ENCODE data around the gene VSTM4.

Gene VSTM4

GRCh38 chr10:49011756-49012155 is 103.6 kb downstream of the VSTM4 start:
- no peak overlapping the region for H3K4me3 ChIP-seq (ENCODE audit: low read depth in 1 of 2, low read length in 2 of 2)
- H3K4me1 ChIP-seq (ENCODE audit: control insufficient read depth in 1 of 2, insufficient read depth in 2 of 2, low read length in 2 of 2), result no peaks in the 10 kb centered on the region
- no peaks in the 10 kb centered on the region for H3K27me3 ChIP-seq (ENCODE audit: control insufficient read depth in 1 of 2, insufficient read depth in 2 of 2, low read length in 2 of 2)
- no peak overlapping the region for H3K9ac ChIP-seq (ENCODE audit: low read depth in 1 of 2, low read length in 2 of 2)
- H3K9me3 ChIP-seq (ENCODE audit: control insufficient read depth in 1 of 2, low read length in 2 of 2), result no peaks in the 10 kb centered on the region
- H3K36me3 ChIP-seq (ENCODE audit: control insufficient read depth in 1 of 2, insufficient read depth in 2 of 2, low read length in 2 of 2), result no peaks in the 10 kb centered on the region
- H3K27ac ChIP-seq (ENCODE audit: low read depth, low read length), result no peak overlapping the region

DNA sequence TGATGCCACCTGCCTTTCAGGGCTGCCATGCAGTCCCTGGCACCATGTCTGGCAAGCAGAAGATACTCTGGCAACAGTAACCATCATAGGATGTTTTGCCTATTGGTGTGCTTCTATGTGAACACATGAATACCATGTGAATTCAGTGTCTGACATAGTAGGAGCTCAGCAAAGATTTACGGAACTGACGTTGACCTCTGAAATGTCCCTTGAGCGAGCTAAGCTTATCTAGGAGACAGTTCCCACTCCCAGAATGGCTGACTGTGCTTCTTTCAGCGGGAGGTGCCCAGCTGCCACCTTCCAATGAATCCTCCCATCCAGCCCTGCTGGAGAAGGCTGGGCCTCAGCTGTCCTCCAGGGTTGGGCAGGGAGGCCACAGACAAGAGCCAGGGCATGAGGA is 104.5 kb downstream of the VSTM4 start:
- no peaks in the 10 kb centered on the region for H3K36me3 ChIP-seq (ENCODE audit: control insufficient read depth in 1 of 2, insufficient read depth in 2 of 2, low read length in 2 of 2)
- no peak overlapping the region for H3K9ac ChIP-seq (ENCODE audit: low read depth in 1 of 2, low read length in 2 of 2)
- H3K4me3 ChIP-seq (ENCODE audit: low read depth in 1 of 2, low read length in 2 of 2), result no peak overlapping the region
- H3K4me1 ChIP-seq (ENCODE audit: control insufficient read depth in 1 of 2, insufficient read depth in 2 of 2, low read length in 2 of 2), result no peaks in the 10 kb centered on the region
- H3K9me3 ChIP-seq (ENCODE audit: control insufficient read depth in 1 of 2, low read length in 2 of 2), result no peaks in the 10 kb centered on the region
- no peak overlapping the region for H3K27ac ChIP-seq (ENCODE audit: low read depth, low read length)
- no peaks in the 10 kb centered on the region for H3K27me3 ChIP-seq (ENCODE audit: control insufficient read depth in 1 of 2, insufficient read depth in 2 of 2, low read length in 2 of 2)

DNA sequence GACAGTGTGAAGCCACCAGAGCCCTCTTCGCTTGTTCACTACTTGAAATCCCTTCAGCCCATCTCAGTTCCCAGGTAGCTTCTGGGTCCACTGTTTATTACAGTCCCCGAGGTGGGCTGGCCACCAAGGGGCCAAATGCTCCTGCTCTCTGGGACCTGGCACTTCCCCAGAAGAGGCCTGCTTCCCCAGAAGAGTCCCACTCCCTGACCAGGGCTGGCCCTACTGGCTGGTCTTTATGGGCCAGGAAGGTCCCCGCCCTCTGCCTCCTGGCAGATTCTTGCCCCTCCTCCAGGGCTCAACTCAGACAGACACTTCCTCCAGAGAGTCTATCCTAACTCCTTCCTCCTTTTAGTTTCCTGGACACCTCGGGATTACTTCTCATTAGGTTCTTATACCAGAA is 105.0 kb downstream of the VSTM4 start:
- no peaks in the 10 kb centered on the region for H3K9me3 ChIP-seq (ENCODE audit: control insufficient read depth in 1 of 2, low read length in 2 of 2)
- no peak overlapping the region for H3K27ac ChIP-seq (ENCODE audit: low read depth, low read length)
- H3K9ac ChIP-seq (ENCODE audit: low read depth in 1 of 2, low read length in 2 of 2), result no peak overlapping the region
- no peaks in the 10 kb centered on the region for H3K27me3 ChIP-seq (ENCODE audit: control insufficient read depth in 1 of 2, insufficient read depth in 2 of 2, low read length in 2 of 2)
- no peak overlapping the region for H3K4me3 ChIP-seq (ENCODE audit: low read depth in 1 of 2, low read length in 2 of 2)
- no peaks in the 10 kb centered on the region for H3K36me3 ChIP-seq (ENCODE audit: control insufficient read depth in 1 of 2, insufficient read depth in 2 of 2, low read length in 2 of 2)
- no peaks in the 10 kb centered on the region for H3K4me1 ChIP-seq (ENCODE audit: control insufficient read depth in 1 of 2, insufficient read depth in 2 of 2, low read length in 2 of 2)

DNA sequence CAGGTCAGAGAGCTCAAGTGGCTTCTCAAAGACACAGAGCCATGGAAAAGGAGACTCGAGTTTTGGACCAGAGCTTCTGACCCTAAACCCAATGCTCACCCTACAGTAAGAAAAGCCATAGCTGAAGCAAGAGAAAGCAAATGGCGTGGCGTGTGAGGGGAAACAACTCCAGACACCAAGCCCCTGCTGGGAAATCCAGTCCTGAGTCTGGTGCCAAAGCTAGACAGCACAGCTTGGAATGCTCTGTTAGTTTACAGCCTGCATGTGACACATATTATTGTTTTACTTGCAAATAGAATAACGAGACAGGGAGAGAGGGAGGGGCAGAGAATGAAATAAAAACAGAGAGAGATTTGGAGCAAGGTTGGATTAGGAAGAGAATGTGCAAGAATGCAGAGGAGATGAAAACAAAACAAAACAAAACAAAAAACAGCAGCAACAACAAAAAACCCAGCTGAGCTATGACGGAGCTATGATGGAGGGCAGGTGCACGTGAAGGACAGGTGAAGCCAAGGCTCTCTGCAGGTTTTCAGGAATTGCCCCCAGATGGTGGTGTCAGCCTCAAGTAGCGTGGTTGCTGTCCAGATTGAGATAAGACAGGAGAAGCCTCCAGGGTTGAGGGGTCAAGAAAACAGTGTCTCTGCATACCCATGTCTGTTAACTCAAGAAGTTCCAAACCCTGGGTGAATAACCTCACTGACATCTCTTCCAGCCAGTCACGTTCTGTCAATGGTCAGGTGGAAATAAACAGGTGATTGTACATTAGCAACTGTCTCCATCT is 105.9 kb downstream of the VSTM4 start:
- Histone ChIP-seq H3K4me1 (ENCODE audit: control insufficient read depth in 1 of 2, insufficient read depth in 2 of 2, low read length in 2 of 2) (no peaks in the 10 kb centered on the region), H3K27me3 (ENCODE audit: control insufficient read depth in 1 of 2, insufficient read depth in 2 of 2, low read length in 2 of 2) (no peaks in the 10 kb centered on the region), H3K9me3 (ENCODE audit: control insufficient read depth in 1 of 2, low read length in 2 of 2) (no peaks in the 10 kb centered on the region), H3K36me3 (ENCODE audit: control insufficient read depth in 1 of 2, insufficient read depth in 2 of 2, low read length in 2 of 2) (no peaks in the 10 kb centered on the region), H3K27ac (ENCODE audit: low read depth, low read length) (no peak overlapping the region), H3K9ac (ENCODE audit: low read depth in 1 of 2, low read length in 2 of 2) (no peak overlapping the region), H3K4me3 (ENCODE audit: low read depth in 1 of 2, low read length in 2 of 2) (no peak overlapping the region)

GRCh38 chr10:49008505-49009198 is 106.7 kb downstream of the VSTM4 start:
- no peaks in the 10 kb centered on the region for H3K27me3 ChIP-seq (ENCODE audit: control insufficient read depth in 1 of 2, insufficient read depth in 2 of 2, low read length in 2 of 2)
- no peak overlapping the region for H3K9ac ChIP-seq (ENCODE audit: low read depth in 1 of 2, low read length in 2 of 2)
- no peaks in the 10 kb centered on the region for H3K4me1 ChIP-seq (ENCODE audit: control insufficient read depth in 1 of 2, insufficient read depth in 2 of 2, low read length in 2 of 2)
- no peaks in the 10 kb centered on the region for H3K9me3 ChIP-seq (ENCODE audit: control insufficient read depth in 1 of 2, low read length in 2 of 2)
- no peak overlapping the region for H3K4me3 ChIP-seq (ENCODE audit: low read depth in 1 of 2, low read length in 2 of 2)
- no peak overlapping the region for H3K27ac ChIP-seq (ENCODE audit: low read depth, low read length)
- no peaks in the 10 kb centered on the region for H3K36me3 ChIP-seq (ENCODE audit: control insufficient read depth in 1 of 2, insufficient read depth in 2 of 2, low read length in 2 of 2)

GRCh38 chr10:49008091-49008490 is 107.2 kb downstream of the VSTM4 start:
- no peaks in the 10 kb centered on the region for H3K4me1 ChIP-seq (ENCODE audit: control insufficient read depth in 1 of 2, insufficient read depth in 2 of 2, low read length in 2 of 2)

DNA sequence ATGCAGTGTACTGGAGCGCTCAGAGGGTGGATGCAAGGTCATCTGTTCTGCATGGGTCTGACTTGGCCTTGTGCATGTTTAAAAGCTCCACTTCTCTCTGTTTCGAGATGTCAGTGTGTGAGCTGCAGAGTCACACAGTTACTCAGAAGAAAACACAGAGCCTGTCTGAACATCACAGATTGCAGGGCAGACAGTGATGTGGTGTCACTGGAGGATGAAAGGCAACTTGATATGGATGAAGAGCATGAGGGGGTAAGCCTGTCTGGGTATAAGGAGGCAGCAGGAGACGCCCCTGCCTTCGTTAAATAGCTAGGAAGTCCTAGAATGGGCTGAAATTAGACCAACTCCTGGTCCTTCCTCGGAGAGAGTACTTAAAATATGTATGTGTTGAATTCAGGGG is 108.2 kb downstream of the VSTM4 start:
- H3K36me3 ChIP-seq (ENCODE audit: control insufficient read depth in 1 of 2, insufficient read depth in 2 of 2, low read length in 2 of 2), result no peaks in the 10 kb centered on the region
- H3K4me1 ChIP-seq (ENCODE audit: control insufficient read depth in 1 of 2, insufficient read depth in 2 of 2, low read length in 2 of 2), result peaks cover 1 to 4% of the 10 kb centered on the region in 2 donors
- H3K9ac ChIP-seq (ENCODE audit: low read depth in 1 of 2, low read length in 2 of 2), result no peak overlapping the region
- H3K9me3 ChIP-seq (ENCODE audit: control insufficient read depth in 1 of 2, low read length in 2 of 2), result no peaks in the 10 kb centered on the region
- H3K4me3 ChIP-seq (ENCODE audit: low read depth in 1 of 2, low read length in 2 of 2), result no peak overlapping the region
- H3K27ac ChIP-seq (ENCODE audit: low read depth, low read length), result no peak overlapping the region
- no peaks in the 10 kb centered on the region for H3K27me3 ChIP-seq (ENCODE audit: control insufficient read depth in 1 of 2, insufficient read depth in 2 of 2, low read length in 2 of 2)

More at GRCh38 chr10:49008091-49008490, 107.2 kb downstream of the VSTM4 start:
- H3K27ac ChIP-seq (ENCODE audit: low read depth, low read length), result no peak overlapping the region
- H3K4me3 ChIP-seq (ENCODE audit: low read depth in 1 of 2, low read length in 2 of 2), result no peak overlapping the region
- no peaks in the 10 kb centered on the region for H3K9me3 ChIP-seq (ENCODE audit: control insufficient read depth in 1 of 2, low read length in 2 of 2)
- no peaks in the 10 kb centered on the region for H3K27me3 ChIP-seq (ENCODE audit: control insufficient read depth in 1 of 2, insufficient read depth in 2 of 2, low read length in 2 of 2)
- no peaks in the 10 kb centered on the region for H3K36me3 ChIP-seq (ENCODE audit: control insufficient read depth in 1 of 2, insufficient read depth in 2 of 2, low read length in 2 of 2)
- H3K9ac ChIP-seq (ENCODE audit: low read depth in 1 of 2, low read length in 2 of 2), result no peak overlapping the region

- no peak overlapping the region for H3K9ac ChIP-seq (ENCODE audit: low read depth in 1 of 2, low read length in 2 of 2)
- no peak overlapping the region for H3K4me3 ChIP-seq (ENCODE audit: low read depth in 1 of 2, low read length in 2 of 2)
- no peaks in the 10 kb centered on the region for H3K36me3 ChIP-seq (ENCODE audit: control insufficient read depth in 1 of 2, insufficient read depth in 2 of 2, low read length in 2 of 2)
- H3K27ac ChIP-seq (ENCODE audit: low read depth, low read length), result no peak overlapping the region
- H3K27me3 ChIP-seq (ENCODE audit: control insufficient read depth in 1 of 2, insufficient read depth in 2 of 2, low read length in 2 of 2), result no peaks in the 10 kb centered on the region
- H3K4me1 ChIP-seq (ENCODE audit: control insufficient read depth in 1 of 2, insufficient read depth in 2 of 2, low read length in 2 of 2), result peaks cover 14 to 18% of the 10 kb centered on the region in 2 donors
- H3K9me3 ChIP-seq (ENCODE audit: control insufficient read depth in 1 of 2, low read length in 2 of 2), result no peaks in the 10 kb centered on the region
Measured at GRCh38 chr10:49005270-49005669, 110.1 kb downstream of the VSTM4 start.

GRCh38 chr10:49001870-49002672 is 113.3 kb downstream of the VSTM4 start:
- Histone ChIP-seq H3K4me3 (ENCODE audit: low read depth in 1 of 2, low read length in 2 of 2) (no peak overlapping the region), H3K9me3 (ENCODE audit: control insufficient read depth in 1 of 2, low read length in 2 of 2) (no peaks in the 10 kb centered on the region), H3K4me1 (ENCODE audit: control insufficient read depth in 1 of 2, insufficient read depth in 2 of 2, low read length in 2 of 2) (peaks cover 32 to 36% of the 10 kb centered on the region in 2 donors), H3K27me3 (ENCODE audit: control insufficient read depth in 1 of 2, insufficient read depth in 2 of 2, low read length in 2 of 2) (no peaks in the 10 kb centered on the region), H3K9ac (ENCODE audit: low read depth in 1 of 2, low read length in 2 of 2) (no peak overlapping the region), H3K27ac (ENCODE audit: low read depth, low read length) (no peak overlapping the region), H3K36me3 (ENCODE audit: control insufficient read depth in 1 of 2, insufficient read depth in 2 of 2, low read length in 2 of 2) (no peaks in the 10 kb centered on the region)

GRCh38 chr10:49001402-49001801 is 113.9 kb downstream of the VSTM4 start:
- no peak overlapping the region for H3K27ac ChIP-seq (ENCODE audit: low read depth, low read length)
- H3K36me3 ChIP-seq (ENCODE audit: control insufficient read depth in 1 of 2, insufficient read depth in 2 of 2, low read length in 2 of 2), result no peaks in the 10 kb centered on the region
- no peak overlapping the region for H3K4me3 ChIP-seq (ENCODE audit: low read depth in 1 of 2, low read length in 2 of 2)
- H3K27me3 ChIP-seq (ENCODE audit: control insufficient read depth in 1 of 2, insufficient read depth in 2 of 2, low read length in 2 of 2), result no peaks in the 10 kb centered on the region
- no peaks in the 10 kb centered on the region for H3K9me3 ChIP-seq (ENCODE audit: control insufficient read depth in 1 of 2, low read length in 2 of 2)
- H3K9ac ChIP-seq (ENCODE audit: low read depth in 1 of 2, low read length in 2 of 2), result no peak overlapping the region
- peaks cover 32 to 36% of the 10 kb centered on the region in 2 donors for H3K4me1 ChIP-seq (ENCODE audit: control insufficient read depth in 1 of 2, insufficient read depth in 2 of 2, low read length in 2 of 2)
